GM10248 (cell line): ENCODE measurements around the gene KPTN.

ENCODE experiments used
- CTCF ChIA-PET: fragments of 300-600 bp; sonication (Branson Sonifier 250); formaldehyde crosslinking; extraction: SDS; loops from one replicate; lab custom pipeline; 2021; ENCODE audit warnings: antibody characterized with exemption; lab: Yijun Ruan, JAX
- POLR2A ChIA-PET: fragments of 350-650 bp; sonication (Branson Sonifier 250); formaldehyde crosslinking; extraction: SDS; loops from one replicate; lab custom pipeline; 2020; ENCODE audit warnings: antibody characterized with exemption; lab: Yijun Ruan, JAX
- DNase-seq: peaks from one replicate; pipeline ENCODE4 v3.0.0; 2012; ENCODE audit errors: extremely low spot score
- TF ChIP-seq, protein P1 (sequence below): IDR thresholded peaks from 2 replicates; pipeline ENCODE4 v1.5.1; 2012; ENCODE audit warnings: mild to moderate bottlenecking, low read depth; ENCODE audit errors: extremely low read depth, missing control alignments, control extremely low read depth

The KPTN gene

DNA sequence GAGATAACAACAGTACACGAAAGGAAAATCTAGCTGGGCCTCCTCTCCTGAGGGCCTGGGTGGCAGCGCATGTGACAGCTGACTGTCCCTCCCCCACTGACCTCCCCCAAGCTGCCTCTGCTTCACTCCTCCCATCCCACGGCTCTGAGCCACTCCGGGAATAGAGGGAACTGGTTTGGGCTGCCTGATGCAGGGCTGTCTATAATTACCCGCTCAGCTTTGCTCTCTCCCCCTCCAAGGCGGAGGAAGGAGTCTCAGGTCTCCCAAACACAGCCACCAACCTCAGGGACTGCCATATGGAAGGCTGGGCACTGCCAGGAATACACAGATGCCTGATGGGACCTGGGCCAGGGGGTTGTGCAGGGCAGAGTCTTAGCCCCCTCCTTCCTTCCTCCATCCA, 23.0 kb upstream of the KPTN start:
- ChIA-PET CTCF (interaction anchor here (1.8 to 2.0 kb wide), 2 partner anchors 9 to 16 kb away, joined by 4 to 5 read pairs; partner anchors contain the start of gene NAPA), POLR2A (interaction anchor here (0.6 to 1.1 kb wide), 2 partner anchors 23 to 1220 kb away, joined by 4 to 11 read pairs; partner anchors contain the start of gene KPTN)
- no peak for DNase-seq
- TF ChIP-seq, protein P1, sequence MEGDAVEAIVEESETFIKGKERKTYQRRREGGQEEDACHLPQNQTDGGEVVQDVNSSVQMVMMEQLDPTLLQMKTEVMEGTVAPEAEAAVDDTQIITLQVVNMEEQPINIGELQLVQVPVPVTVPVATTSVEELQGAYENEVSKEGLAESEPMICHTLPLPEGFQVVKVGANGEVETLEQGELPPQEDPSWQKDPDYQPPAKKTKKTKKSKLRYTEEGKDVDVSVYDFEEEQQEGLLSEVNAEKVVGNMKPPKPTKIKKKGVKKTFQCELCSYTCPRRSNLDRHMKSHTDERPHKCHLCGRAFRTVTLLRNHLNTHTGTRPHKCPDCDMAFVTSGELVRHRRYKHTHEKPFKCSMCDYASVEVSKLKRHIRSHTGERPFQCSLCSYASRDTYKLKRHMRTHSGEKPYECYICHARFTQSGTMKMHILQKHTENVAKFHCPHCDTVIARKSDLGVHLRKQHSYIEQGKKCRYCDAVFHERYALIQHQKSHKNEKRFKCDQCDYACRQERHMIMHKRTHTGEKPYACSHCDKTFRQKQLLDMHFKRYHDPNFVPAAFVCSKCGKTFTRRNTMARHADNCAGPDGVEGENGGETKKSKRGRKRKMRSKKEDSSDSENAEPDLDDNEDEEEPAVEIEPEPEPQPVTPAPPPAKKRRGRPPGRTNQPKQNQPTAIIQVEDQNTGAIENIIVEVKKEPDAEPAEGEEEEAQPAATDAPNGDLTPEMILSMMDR, result no peak

- ChIA-PET CTCF (interaction anchor here (1.3 to 2.0 kb wide), 2 partner anchors 9 to 22 kb away, joined by 5 read pairs; partner anchors contain the start of genes KPTN and NAPA), POLR2A (interaction anchor here (0.7 to 1.1 kb wide), 2 partner anchors 22 to 24 kb away, joined by 11 to 12 read pairs; partner anchors contain the start of gene KPTN)
- no peak for DNase-seq
- TF ChIP-seq, protein P1, result no peak
Measured at GRCh38 chr19:47506459-47506858, 22.4 kb upstream of the KPTN start.

GRCh38 chr19:47505506-47505905, 21.5 kb upstream of the KPTN start:
- CTCF ChIA-PET, result interaction anchor here (1.3 to 2.0 kb wide), 2 partner anchors 10 to 21 kb away, joined by 5 read pairs; partner anchors contain the start of genes KPTN and NAPA
- TF ChIP-seq, protein P1, result no peak
- POLR2A ChIA-PET, result no interaction called here
- no peak for DNase-seq

GRCh38 chr19:47503826-47504150, 19.8 kb upstream of the KPTN start:
- ChIA-PET POLR2A (no interaction called here), CTCF (interaction anchor here (1.1 to 2.2 kb wide), 4 partner anchors 9 to 21 kb away, joined by 3 to 9 read pairs (median 4); partner anchors contain the start of gene KPTN)
- no peak for DNase-seq
- TF ChIP-seq, protein P1, result no peak

DNA sequence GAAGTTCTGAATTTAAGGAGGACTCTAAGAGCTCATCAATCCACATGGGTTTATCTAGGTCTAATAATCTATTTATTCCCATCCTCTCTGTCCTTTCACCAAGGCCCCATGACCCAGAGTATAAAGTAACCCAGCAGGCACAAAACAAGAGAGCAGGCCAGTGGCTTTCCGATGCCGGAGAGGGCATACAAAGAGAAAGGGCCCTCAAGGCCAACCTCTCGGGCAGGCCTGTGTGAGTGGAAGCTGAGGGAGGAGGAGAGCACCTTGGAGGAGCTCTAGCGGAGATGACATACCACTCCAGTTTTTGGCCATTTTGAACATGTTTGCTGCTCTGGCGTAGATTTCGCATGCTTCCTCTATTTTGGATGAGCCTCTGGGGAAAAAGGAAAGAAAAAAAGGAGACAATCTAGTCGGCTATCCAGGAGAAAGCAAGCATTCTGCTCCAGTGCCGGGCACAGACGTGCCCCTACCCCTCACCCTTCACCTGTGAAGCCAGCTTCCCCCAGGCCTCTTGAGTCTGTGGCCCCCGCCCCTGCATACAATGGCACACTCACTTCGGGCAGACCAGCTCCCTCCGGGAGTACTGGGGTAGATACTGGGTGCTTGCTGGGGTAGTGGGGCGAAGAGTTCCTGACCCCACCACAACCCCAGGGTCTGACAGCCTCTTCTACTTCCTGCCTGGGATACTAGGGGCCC, 19.3 kb upstream of the KPTN start:
- DNase-seq, result no peak
- CTCF ChIA-PET, result interaction anchor here (1.1 to 2.2 kb wide), 3 partner anchors 9 to 20 kb away, joined by 3 to 9 read pairs (median 6); partner anchors contain the start of gene KPTN
- TF ChIP-seq, protein P1, result no peak
- POLR2A ChIA-PET, result no interaction called here

DNA sequence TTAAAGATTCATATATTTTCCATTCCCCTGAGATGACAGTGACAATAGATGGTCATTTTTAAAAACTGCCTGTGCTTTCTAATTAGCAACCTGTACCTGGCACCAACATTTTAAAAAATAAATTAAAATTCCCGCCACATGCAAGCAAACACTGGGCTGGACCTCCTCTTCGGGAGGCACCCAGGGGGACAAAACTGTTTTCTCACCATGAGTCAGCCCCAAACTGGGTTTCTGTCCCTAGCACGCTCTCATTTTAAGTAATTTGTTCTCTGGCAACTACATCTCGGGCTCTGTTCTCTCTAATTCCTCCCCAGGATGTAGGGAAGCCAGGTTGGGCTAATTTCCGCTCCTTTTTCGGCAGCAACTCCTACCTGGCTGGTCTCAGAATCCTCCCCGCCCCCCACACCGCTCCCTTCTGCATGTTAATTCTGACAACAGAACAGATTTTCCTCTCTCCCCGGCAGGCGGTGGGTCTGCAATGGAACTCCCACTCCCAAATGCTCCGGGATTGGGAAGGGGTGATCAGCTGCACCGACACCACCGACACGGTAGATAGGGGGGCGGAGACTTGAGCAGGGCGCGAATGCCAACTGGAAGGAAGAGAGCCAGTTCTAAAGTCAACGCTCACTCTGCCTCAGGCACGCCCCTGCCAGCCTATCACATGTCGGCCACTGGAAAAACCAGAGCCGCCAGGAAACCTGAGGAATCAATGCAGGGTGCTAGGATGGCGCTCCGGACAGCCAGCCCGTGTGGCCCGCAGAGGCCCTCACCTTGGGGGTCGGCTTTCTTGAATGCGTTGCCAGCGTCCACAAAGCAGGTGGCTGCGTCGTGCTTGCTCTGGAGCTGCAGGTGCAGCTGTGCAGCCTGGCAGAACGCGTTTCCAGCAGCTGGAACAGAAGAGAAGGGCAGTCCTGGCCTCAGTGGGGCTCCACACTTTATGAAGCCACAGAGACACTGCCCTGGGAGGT, 16.1 kb upstream of the KPTN start:
- no peak for DNase-seq
- TF ChIP-seq, protein P1, result no peak
- ChIA-PET POLR2A (interaction anchor here (1.3 kb wide), 1 partner anchor 12 kb away, joined by 3 read pairs; no protein-coding TSS in a partner anchor), CTCF (interaction anchor here (1.0 to 1.4 kb wide), 5 partner anchors 12 to 195 kb away, joined by 3 to 4 read pairs (median 3); partner anchors contain the start of gene KPTN)
